GM21390 (cell line): Measurements from ENCODE around the gene GPR39.

Source experiments
- ATAC-seq: cut with Tn5 transposase; IDR thresholded peaks from one replicate; pipeline ENCODE4 v1.9.1; 2021; ENCODE audit not compliant: unreplicated experiment

GPR39 gene

DNA sequence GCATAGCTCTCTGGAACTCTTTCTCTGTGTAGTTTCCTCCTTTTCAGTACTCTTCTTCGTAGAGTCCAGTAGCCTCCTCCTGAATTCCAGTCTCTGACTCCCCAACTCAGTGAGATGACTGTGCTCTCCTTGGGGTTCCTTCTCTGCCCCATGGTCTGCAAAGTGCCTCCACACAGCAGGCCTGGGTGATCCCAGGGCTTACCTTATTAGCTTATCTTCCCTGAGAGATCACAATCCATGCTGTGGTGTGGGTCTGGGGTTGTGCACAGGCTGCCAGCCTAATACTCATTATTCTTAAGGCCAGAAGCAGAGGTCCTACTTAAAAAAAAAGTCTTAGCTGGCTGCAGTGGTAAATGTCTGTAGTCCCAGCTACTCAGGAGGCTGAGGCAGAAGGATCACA is 4.6 kb upstream of the GPR39 start:
- ATAC-seq, result no peak

- ATAC-seq, result no peak
These were observed 2.5 kb upstream of the GPR39 start for GRCh38 chr2:132414081-132414480.

- ATAC-seq, result no peak
These were observed 1.2 kb upstream of the GPR39 start for GRCh38 chr2:132415256-132415914.

DNA sequence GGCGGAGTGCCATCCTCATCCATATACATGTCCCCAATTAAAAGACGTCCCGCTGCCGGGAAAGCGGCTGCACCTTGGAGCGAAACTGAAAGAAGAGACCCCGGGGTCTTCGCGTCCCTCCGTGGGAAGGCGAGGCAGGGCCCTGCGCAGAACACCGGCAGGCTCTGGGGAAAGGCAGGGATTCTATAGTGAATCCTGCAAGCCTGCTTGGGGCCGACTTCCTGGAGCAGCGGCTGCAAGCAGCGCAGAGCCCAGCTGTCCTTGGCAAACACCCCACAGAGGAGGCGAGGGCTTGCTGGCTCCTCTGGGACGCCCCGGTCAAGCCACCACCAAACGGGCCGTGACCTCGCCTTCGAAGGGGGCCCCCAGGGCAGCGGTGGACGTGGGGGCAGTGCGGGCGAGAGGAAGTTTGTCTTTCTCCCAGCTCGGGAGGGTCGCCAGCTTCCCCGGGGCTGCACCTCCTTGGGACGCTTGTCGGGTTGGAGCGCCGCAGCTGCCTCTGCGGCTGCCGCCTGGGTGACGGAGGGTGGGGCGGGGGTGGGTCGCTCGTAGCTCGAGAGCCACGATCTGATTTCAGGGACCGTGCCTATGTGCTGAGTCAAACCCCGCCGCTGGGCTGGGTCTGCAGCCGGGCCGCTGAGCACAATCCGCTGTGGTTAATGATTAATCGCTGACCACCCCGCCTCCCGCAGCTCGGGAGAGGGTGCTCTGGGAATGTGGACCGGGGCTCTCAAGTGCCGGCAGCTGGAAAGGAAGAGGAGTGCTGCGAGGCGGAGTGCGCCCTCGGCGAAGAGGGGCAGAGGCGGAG is 486 bp upstream of the GPR39 start:
- ATAC-seq, result no peak

DNA sequence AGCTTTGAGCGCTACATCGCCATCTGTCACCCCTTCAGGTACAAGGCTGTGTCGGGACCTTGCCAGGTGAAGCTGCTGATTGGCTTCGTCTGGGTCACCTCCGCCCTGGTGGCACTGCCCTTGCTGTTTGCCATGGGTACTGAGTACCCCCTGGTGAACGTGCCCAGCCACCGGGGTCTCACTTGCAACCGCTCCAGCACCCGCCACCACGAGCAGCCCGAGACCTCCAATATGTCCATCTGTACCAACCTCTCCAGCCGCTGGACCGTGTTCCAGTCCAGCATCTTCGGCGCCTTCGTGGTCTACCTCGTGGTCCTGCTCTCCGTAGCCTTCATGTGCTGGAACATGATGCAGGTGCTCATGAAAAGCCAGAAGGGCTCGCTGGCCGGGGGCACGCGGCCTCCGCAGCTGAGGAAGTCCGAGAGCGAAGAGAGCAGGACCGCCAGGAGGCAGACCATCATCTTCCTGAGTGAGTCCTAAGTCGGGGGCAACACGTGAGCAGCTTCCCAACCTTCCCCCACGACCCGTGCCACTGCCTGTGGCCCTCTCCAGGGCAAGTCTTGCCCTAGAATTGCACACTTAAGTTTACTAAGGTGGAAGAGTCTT is 928 bp downstream of the GPR39 start:
- ATAC-seq, result no peak

- ATAC-seq, result no peak
These were observed 2.6 kb downstream of the GPR39 start for GRCh38 chr2:132419235-132419634.

- ATAC-seq, result no peak
These were observed 3.3 kb downstream of the GPR39 start for GRCh38 chr2:132419941-132420340.

GRCh38 chr2:132420816-132421805 is 4.5 kb downstream of the GPR39 start:
- ATAC-seq, result no peak

- no peak for ATAC-seq
These were observed 6.1 kb downstream of the GPR39 start for GRCh38 chr2:132422736-132423135.

DNA sequence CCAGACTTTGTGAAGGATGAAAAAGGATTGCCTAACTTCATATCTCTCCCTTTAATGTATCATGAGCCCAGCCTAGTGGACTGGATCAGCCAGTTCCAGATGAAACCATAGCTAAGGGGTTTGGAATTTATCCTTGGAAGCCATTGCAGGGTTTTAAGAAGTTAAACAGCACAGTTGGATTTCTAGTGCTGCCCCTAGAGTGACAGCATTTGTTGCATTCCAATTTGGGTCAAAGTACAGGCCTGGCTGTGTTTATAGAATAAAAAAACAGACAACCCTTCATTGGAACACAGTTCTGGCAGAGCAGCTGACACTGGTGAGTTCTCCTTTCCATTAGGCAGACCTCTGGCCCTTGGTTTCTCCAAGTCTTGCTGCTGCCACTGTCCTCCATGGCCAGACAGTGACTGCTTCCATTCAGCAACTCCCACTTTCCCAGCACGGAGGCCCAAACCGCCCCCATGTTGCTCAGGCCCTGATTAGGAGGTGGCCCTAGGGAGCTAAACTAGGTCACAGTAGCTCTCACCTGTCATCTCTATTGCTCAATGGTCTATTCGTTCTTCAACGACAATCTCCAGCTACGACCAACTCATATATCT is 8.0 kb downstream of the GPR39 start:
- no peak for ATAC-seq

DNA sequence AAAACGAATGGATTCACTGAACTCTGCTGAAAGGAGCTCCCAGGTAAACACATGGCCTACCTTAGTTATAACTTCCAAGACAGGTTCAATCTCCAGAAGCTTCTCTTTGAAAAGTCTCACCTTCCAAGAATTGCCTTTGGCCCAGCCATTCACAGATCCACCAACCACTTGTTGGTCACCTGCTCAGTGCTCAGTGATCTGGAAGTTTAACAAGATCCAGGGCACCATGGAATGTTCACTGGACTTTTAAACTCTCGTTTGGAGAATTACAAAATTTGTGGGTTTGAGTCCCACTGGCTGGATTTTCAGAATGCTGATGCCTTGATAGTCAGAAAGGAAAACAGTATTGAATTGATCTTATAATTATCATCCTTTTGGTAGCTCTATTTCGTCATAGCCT is 9.4 kb downstream of the GPR39 start:
- no peak for ATAC-seq

DNA sequence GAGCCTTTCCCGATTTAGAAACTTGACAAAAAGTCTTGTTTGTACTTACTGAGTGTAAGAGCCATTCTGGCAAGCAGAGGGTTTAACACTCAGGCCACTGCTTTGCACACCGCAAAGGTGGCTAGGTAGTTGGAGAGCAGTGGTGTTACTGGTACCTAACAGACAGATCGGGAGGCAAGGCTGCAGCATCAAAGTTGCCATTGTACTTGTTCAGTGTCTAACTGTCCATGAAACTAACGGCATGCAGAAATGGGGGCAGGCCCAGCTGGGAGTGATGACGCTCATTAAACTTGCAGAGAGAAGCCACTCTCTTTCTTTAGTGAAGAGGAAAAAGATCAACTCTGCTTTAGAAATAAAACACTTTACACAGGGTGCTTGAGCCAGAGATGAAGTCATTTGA is 10.1 kb downstream of the GPR39 start:
- ATAC-seq, result no peak

- ATAC-seq, result no peak
These were observed 12.7 kb downstream of the GPR39 start for GRCh38 chr2:132429351-132429750.

DNA sequence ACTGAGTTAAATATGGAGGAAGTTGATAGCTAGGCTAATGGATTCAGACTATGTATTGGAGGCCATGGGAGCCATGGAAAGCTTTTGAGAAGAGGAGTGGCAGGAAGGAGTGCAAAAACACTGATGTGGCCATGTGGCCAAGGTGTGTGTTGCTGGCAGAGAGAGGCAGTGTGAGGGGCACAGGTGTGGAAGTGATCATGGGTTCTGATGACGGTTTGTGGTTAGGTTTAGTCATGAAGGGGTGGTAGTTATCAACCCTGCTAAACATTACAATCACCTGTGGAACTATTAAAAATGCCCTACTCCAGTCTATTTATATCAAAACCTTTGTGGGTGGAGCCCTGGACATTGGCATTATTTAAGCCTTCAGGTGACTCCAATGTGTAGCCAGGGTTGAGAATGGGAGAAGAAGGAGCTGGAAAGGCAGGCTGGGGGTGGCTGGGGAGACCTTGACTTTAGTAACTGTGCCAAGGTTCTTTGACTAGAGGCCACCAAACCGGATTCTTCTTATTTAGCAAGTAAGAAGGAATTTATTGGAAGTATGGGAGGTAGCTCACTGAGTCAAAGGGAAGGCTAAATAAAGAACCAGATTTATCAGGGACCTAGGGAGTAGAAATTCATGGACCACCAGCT is 13.5 kb downstream of the GPR39 start:
- ATAC-seq, result no peak

DNA sequence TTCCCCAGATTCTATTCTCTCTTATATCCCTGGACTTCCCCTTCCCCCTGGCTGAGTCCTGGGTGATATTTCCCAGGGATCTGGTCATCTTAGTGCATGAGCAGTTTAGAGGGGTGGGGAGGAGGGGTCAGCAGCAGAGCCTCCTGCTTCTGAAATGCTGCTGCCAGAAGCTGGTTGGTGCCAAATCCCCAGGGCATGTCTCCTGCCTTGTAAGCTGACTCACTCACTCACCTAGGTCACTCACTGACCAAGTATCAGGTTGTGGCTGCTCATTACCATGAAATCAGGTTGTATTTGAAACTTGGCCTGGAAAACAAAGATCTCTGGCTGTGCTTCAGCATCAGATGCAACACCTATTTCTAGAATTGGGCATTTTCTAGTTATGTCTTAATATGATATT is 14.3 kb downstream of the GPR39 start:
- ATAC-seq, result no peak

DNA sequence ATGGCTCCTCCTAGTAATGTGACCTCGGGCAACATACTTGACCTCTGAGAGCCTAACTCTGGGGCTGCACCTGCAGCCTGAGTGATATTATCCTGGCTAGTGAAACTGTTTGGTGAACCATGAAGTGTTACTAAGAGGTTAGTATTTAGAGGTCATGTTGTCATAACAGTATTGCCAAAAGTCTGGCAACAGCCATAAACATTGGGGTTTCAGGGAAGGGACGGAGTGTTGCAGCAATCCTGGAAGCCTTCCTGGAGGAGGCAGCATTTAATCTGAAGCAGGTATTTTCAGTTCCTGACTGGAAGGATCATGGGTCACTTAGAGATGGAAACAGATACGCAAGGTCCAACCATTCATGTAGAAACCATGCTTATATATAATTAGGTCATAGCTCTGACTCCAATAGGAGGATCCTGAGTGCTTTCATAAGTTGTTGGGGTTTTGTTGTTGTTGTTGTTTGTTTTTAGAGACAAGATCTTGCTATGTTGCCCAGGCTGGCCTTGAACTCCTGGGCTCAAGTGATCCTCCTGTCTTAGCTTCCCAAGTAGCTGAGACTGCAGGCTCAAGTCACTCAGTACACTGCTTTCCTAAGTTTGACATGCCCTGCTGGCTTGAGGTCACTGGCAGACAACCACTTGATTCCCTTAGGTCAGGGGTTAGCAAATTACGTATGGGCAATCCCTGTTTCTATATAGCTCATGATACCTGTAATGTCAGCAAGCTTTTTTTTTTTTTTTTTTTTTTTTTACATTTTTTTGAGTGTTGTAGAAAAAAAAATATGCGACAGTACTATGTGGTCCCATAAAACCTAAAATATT is 21.5 kb downstream of the GPR39 start:
- no peak for ATAC-seq

GRCh38 chr2:132438691-132439090 is 22.1 kb downstream of the GPR39 start:
- ATAC-seq, result no peak

- ATAC-seq, result no peak
These were observed 23.2 kb downstream of the GPR39 start for GRCh38 chr2:132439703-132440398.

- no peak for ATAC-seq
These were observed 24.4 kb downstream of the GPR39 start for GRCh38 chr2:132441051-132441450.
